ENCODE data around the gene OGFOD3.

The OGFOD3 gene

DNA sequence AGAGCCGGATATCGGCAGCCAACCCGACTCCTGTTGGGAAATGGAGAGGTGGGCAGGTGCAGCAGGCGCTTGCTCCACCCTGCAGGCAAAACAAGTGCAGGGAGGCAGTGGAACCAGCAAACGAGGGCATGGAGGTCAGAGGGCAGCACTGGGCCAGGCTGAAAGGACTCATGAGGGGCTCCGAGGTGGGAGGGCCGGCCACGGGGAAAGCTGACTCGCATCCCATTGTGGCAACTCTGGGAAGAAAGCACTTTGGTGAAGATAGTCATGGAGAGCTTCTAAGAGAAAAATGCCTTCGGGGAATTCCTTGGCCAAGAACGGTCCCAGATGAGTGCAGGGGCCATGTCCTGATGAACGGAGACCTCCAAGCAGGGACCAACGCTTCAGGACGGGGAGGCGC is 27.7 kb upstream of the OGFOD3 start:
- DNase-seq = no peak

DNA sequence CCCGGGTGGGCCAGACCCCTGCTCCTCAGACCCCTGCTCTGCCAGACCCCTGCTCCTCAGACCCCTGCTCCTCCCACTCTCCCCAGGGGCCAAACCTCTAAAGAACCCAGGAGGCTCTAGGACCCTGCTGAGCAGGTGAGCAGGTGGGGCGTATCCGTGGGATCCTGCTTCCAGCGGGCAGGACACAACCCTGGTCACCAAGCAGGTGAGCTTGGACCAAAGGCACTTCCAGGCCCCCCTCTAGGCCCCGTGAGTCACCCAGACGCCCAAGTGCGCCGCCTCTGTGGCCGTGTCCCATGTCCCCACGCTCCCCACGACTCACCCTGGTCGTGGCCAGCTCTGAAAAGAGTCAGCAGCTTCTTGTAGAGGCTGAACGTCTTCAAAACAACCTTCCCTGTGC is 27.2 kb upstream of the OGFOD3 start:
- no peak for DNase-seq

DNA sequence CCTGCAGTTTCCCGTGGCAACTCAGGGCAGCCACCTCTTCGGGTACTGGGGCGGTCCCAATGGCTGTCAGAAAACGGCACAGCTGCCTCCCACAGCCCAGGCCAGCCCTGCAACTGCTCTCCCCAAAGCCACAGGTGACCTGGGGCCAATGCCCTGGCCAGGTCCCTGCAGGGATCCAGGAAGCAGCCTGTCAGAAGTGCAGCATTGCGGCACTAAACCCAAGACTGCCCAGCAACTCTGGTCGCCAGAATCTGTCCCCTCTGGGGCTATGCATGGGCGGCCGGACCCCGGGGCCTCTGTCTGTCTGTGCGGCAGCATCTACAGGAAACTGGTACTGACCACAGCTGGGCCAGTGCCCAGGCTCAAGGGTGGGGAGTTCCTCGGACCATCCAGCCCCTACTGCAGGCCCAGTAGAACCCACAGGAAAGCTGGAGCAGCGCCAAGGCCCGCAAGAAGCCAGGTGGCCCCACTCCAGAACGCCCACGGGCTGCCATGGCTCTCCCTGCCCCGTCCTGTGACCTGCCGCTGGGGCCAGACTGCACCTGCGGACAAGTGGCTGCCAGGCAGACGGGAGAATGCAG is 26.6 kb upstream of the OGFOD3 start:
- no peak for DNase-seq

DNA sequence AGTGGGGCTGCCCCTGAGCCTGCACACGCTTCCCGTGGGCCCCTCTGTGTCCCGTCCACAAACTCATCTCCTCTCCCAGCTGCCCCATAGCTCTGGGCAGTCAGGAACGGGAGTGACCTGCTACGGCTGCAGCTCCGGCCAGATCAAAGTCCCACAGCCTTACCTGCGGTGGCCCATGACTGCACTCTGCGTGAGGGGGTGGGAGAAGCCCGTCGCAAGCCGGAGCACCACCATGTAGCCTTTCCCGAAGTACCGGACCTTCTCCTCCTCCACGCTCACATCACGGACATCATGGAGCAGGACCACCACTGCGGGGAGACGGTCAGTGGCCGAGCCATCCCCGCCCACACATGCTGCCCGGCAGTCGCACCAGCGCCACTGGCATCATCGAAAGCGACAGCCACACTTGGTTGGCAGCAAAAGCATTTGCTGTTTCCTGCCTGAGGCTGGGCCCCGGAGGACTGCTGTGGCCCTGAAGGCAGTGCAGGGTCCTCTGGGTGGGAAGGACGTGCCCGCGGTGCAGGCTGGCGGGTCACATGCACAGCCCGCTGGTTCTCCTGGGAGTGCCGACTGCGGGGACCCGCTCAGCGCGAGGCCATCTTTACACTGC is 26.0 kb upstream of the OGFOD3 start:
- no peak for DNase-seq

DNA sequence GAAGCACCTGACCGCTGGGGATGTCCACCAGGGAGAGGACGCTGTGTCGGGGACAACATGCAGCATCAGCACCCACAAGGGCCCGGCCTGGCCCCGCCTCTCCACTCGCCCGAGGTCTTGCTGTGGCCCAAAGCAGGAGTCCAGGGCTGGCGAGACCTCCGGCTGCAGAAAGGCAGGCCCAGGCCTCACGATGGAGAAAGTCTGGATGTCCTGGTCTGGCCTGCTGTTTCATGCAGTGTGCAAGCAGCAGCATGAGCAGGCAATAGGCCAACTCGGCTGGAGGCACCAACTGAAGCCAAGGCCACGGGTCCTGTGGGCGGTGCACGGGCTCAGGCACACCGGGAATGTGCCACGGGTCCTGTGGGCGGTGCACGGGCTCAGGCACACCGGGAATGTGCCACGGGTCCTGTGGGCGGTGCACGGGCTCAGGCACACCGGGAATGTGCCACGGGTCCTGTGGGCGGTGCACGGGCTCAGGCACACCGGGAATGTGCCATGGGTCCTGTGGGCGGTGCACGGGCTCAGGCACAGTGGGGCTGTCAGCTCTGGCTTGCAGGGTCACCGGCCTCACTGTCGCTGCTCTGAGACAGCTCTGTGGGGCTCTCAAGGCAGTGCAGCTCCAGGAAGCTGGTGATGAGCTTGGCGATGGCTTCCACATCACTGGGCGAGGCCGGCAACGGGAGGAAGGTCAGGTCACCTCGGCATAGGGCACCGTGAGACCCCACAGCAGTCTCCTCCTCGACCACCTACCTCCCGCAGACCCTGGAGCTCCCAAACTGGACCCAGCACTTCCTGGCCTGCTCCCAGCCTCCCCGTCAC is 25.3 kb upstream of the OGFOD3 start:
- no peak for DNase-seq

DNA sequence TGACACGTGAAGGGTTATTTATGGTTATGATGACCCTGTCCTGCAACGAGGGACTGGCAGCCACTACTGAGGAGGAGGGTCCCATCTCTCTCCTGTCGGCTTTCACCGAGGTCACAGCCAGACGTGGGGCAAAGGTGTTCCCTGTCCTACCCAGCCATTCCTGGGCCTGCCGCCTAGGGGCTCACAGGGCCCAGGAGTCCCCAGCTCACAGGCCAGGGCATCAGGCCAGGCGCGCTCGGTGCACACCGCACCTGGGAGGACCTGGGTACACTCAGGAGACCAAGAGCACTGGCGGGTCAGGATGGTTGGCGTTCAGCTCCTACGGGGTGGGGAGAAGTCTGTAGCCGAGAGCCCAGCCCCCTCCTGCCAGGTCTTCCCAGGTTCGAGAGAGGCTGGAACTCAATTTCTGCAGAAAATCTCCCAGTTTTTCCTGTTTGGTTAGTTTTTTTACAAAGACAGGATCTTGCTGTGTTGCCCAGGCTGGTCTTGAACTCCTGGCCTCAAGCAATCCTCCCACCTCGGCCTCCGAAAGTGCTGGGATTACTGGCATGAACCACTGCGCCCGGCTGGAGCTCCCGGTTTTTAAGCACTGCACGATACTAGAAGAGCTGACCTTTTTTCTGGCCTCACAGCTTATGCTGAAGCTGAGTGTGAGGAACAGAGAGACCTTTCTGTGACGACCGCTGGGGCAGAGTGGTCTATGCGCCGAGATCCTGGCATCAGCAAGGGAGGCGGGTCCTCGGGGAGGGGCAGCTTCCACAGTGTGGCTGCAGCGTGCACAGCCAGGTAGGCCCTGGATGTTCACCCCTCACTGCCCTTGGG is 24.5 kb upstream of the OGFOD3 start:
- DNase-seq = no peak

DNA sequence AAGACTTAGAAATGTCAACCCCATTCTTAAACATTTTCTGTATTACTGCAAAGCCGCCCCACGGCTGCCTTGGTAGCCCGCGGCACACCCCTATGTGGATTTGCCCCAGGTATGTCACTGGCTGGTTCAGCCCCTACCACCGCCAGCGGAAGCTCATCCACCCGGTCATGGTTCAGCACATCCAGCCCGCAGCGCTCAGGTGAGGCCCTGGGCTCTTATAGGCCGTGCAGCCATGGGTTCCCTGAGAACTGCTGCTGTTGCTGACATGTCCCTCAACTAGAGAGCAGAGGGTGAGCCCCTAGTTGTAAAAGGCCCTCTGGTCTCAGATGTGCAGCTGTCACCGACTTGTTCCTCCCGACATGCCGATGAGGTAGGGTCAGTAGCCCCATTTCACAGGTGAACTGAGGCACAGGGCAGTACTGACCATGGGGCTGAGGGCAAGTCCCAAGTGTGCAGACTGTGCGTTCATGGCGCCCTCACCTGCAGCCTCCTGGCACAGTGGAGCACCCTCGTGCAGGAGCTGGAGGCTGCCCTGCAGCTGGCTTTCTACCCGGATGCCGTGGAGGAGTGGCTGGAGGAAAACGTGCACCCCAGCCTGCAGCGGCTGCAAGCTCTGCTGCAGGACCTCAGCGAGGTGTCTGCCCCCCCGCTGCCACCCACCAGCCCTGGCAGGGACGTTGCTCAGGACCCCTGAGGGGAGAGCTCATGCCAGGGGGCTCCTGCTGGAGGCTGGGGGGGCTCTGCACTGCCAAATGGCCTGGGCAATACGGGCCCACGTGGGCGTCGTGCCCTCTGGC is 23.5 kb upstream of the OGFOD3 start:
- no peak for DNase-seq

DNA sequence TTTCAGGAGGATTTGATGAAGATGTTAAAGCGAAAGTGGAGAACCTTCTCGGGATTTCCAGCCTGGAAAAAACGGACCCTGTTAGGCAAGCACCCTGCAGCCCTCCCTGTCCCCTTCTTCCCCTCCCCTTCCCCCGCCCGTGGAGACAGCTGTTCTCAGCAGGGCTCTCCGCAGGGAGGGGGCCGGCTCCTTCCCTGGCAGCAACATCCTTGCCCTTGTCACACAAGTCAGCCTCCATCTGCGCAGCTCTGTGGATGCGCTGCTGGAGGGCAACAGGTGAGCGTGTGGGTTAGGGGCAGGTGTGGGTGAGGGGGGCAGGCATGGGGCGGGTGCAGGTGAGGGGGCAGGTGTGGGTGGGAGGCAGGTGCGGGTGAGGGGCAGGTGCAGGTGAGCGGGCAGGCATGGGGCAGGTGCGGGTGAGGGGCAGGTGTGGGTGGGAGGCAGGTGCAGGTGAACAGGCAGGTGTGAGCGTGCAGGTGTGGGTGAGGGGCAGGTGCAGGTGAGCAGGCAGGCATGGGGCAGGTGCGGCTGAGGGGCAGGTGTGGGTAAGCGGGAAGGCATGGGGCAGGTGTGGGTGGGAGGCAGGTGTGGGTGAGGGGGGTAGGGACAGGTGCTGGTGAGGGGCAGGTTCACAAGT is 22.7 kb upstream of the OGFOD3 start:
- DNase-seq = no peak

DNA sequence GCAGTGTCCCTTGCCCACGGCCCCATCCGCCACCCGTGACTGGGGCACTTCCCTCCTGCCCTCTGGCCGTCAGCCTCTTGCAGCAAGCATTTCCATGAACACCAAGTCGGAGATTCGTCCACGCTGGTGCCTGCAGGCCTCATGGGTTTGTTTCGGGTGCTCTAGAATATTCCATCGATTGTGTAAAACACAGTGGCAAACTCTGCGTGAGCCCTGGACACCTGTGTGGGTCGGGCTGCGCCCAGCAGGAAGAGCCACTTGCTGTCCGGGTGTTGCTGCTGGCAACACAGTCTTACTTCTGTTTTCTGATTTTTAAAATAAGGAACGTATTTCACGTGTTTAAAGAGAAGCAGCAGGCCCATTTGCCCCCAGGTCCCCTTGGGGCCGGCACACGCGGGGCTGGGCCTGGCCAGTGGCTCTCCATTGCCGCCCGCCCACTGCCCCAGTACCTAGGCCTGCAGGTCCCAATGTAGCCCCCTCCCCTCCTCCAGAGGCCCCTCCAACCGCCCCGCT is 22.1 kb upstream of the OGFOD3 start:
- DNase-seq = no peak

DNA sequence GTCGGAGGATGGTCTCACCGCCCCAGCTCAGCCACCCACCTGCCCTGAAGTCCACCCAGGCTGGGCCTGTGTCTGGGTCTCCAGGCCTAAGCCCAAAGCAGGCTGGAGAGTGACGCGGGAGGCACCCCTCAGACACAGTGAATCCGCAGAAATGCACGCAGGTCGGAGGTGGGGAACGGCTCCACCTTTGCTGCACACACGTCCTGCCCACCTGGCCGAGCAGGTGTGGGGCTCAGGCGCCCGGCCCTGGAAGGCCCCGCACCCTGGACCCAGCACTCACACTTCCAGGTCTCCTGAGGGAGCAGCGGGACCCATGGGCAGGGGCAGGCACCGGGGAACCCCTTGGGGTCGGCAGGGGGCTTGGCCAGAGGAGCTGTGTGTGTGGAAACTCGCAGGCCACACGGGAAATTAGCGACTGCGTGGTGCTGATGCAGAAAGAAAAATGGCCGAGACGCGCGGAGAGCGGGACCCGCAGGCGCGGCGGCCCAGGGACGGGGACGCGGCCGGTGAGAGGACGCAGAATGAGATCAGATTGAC is 21.5 kb upstream of the OGFOD3 start:
- DNase-seq = no peak

DNA sequence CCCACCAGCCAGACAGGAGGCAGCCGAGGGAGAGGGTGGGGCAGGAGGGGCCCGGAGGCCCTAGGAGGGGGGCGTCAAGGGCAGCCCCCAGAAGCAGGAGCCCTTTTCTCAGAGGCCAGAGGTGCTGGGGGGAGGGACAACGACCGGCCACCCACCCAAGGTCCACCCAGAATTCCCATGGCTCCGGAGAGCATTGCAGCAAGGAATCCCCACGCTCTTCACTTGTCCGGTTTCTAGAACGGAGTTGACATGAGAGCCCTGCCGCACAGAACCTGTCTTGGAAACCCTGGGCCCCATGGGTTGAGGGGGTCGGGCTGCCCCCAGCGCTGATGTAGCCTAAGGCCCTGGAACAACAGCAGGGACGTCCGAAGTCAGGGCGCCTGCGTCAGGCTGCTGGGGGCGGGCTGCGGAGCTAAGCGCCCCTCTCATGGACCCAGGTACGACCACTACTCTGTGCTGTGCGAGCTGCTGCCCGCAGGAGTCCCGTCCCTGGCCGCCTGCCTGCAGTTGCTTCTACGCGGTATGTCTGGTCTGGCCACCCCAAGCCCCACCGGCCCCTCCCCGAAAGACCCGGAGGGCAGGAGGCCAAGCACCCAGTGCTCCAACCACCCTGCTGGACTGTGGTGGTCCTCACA is 20.9 kb upstream of the OGFOD3 start:
- no peak for DNase-seq

DNA sequence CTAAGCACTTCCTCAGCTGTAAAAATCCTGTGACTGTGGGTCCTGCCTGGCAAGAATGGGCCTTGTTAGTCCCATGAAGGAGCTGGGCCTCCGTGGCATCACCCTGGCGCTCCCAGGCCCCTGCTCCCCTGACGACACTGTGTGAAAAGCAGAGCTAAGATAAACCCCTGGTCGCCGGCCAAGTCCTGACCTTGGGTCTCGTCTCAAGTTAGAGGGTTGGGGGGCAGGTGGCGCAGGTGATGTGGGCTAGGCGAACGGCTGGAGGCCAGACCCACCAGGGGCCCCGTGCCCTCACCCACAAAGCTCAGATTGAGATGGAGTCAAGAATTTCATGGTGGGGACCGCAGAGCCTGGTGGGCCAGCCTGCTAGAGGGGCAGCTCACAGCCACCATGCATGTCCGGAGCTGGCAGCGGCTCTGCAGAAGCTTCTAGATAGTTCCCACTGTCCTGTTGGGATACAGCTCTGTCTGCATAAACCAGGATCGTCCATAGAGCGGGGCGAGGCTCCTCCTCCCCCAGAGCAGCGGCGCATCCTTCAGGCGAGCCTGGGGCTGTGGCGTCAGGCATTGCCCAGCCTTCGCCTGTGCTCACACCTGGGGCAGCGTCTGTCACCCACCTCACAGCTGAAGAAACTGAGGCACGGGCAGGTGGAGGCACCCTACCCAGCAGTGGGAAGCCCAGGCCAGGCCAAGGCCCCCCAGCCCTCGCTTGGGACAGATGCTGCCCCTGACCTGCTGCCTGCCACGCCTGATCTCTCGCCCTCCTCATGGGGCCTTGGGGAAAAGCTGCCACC is 20.2 kb upstream of the OGFOD3 start:
- no peak for DNase-seq

DNA sequence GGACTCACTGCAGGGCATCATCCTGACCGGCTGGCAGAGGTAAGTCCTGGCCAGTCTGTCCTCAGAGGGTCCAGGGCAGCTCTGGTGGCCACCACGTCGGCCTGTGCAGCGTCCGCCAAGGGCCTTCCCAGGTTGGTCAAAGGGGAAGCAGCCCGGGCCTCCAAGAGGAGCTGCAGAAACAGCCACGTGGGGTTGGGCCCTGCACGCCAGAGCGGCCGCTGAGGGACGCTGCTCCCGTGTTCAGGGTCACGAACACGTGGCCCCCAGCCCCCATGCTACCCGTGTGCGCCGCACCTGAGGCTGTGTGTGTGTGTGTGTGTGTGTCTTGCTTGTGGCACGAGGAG is 18.9 kb upstream of the OGFOD3 start:
- no peak for DNase-seq

DNA sequence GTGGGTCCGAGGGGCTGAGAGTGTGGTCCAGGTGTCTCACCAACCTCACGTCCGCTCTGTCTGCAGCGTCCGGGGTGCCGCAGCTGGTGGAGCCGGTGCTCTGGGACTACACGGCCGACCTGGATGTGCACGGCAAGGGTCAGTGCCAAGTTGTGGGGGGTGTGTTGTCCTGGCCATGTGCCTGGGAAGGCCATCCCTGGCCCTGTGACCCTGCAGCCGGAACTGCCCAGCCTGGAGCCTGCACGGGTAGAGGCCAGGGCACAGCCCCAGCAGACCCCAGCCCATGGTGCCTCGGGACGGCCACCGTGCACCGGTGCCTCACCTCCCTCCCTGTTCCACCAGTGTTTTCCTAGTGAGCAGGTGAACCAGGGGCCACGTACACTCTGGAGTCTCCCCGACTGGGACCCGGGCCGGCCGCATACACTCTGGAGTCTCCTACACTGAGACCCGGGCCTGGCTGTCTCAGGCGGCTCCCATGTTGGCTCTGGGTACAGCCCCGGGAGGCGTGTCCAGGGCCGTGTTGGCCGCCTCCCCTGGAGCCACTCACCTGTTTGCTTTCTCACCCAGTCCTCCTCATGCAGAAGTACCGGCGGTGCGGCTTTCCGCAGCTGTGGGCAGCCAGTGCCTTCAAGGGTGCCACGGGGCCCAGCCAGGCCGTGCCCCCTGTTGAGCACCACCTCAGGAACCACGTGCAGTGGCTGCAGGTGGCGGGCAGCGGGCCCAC is 18.4 kb upstream of the OGFOD3 start:
- DNase-seq = no peak

DNA sequence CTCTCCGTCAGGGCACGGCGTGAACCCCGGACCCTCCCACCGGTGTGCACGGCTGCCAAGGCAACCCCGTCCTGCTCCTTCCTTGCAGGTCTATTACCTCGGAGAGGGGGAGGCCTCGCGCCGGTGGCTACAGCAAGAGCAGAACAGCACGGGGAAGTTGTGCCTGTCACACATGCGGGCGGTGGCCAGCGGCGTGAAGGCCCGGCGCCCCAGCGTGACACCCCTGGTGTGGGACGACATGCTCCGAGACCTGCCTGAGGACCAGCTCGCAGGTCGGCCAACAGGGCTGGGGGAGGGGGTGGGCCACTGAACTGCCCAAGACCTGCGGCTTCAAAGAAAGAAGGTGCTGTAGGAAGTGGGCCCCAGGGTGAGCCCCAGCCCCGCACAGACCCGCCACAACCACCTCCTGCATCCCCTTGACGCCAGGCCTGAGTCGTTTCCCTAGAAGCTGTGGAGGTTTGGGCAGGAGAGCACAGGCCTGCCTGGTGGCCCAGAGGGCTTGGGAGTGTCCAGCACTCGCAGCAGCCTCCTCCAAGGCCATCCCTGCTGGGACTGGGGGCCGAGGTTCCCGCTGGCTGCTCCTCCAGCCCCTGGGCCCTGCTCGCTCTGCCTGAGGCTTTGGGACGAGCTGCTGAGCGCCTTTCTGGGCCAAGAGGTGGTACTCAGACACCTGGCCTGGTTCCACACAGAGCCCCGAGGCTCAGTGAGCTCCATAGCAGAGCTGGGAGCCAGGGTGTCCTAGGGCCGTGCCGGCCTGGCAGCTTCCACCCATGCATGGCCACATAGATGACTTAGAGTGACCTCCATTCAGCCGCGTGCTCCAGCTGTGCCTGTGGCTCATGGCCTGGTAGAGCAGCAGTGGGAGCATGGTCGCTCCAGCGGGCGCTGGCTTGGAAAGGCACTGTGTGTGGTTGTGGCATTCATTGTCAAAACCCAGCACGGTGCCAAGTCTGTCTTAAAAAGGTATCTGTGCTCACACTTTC is 17.5 kb upstream of the OGFOD3 start:
- no peak for DNase-seq

DNA sequence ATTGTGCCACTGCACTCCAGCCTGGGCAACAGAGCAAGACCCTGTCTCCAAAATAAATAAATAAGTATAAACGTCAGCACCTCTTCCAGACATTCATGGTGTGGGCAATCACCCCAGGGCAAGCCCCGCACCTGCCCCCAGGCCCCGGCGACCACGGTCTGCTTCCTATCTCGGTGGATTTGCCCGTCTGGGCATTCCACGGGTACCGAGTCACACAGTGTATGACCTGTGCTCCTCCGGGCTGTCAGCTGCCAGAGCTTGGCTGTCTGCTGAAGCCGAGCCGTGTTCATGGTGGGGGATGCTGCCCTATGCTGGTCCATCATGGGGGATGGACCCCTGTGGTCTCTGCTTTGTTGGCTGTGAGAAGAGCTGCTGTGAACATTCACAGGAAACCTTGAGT is 16.7 kb upstream of the OGFOD3 start:
- DNase-seq = no peak

DNA sequence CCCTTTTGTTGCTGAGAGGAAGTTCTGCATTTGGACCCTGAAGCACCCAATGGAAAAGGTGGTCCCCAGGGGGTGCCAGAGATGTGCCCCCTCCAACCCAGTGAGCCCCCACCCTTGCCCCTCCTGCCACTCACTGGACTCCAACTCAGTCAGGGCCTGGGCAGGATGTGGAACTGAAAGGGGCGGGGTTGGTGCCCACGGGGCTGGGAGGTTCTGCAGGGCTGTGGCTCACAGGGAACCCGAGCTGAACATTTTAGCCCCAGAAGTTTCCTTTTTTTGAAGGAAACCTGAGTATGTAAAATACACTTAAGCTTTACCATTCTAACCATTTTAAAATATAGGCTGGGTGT is 15.8 kb upstream of the OGFOD3 start:
- DNase-seq = peak; percentile 33

DNA sequence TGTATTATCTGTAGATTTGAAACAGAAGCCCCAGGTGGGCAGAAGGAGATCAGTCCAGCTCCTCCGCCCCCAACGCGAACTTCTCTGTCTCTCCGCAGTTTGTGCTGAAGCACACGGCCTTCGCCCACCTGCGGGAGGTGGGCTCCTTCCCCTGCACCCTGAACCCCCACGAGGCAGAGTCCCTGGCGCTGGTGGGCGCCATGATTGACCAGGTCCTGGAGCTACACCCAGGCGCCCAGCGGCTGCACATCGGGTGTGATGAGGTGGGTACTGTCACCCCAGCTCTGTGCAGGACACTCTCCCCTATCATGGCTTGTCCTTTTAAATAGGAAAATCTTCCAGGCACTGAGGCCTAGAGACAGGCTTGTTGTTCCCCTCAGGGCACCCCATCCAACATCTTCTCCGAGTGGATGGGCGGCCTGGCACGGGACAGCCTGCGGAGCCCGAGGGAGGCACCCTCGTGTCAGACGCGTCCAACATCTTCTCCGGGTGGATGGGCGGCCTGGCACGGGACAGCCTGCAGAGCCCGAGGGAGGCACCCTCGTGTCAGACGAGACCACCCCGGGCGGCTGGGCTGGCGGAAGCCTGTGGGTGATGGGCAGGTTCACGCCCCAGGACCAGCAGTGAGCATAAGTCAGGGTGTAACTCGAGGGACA is 15.3 kb upstream of the OGFOD3 start:
- DNase-seq = no peak

Measured in activated naive CD4-positive, alpha-beta T cell treated with Interleukin-2 at 50 U/mL for 16 hours (primary cell).